NCI-H1930 (cell line): ENCODE data around the gene GARNL3.

ENCODE experiments used
- DNase-seq, 2 experiments: peaks; one replicate each; lab custom pipeline; 2025; lab: John Stamatoyannopoulos, UW

The GARNL3 gene

DNA sequence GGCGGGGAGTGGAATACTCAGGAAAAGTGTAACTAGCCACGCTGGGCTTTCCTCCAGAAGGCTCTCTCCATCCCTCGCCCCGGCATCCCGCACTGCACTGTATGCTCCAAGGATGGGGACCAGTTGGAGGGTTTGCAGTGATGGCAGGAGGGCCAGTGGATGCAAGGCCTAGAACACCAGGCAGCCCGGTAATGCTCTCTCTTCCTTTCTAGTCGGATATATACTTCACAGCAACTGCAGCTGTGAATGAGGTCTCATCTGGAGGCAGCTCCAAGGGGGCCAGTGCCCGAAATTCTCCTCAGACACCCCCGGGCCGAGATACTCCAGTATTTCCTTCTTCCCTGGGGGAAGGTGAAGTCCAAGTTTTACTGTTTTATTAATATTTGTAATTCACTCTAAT is 122.4 kb downstream of the GARNL3 start:
- no peak for DNase-seq

GRCh38 chr9:127388037-127388855 is 123.7 kb downstream of the GARNL3 start:
- no peak for DNase-seq

GRCh38 chr9:127388856-127389238 is 124.3 kb downstream of the GARNL3 start:
- no peak for DNase-seq

- DNase-seq, result no peak
These were observed 125.0 kb downstream of the GARNL3 start for GRCh38 chr9:127389381-127390247.

GRCh38 chr9:127390248-127390545 is 125.6 kb downstream of the GARNL3 start:
- DNase-seq, result no peak

DNA sequence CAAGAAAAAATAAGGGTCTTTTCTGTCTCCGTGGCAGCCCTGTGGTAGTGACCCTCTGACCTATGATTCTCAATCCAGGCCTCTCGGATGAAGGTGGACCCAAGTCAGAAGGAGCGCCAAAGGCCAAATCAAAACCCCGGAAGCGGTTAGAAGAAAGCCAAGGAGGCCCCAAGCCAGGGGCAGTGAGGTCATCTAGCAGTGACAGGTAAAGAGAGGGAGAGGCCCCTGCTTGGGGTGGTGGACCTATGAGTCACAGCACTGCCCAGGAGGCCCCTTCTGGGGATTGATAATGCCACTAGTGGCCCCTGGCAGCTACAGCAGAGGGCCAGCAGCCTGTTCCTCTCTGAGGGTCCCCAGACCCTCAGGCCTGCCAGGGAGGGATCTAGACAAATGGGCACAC is 126.0 kb downstream of the GARNL3 start:
- DNase-seq, result no peak

DNA sequence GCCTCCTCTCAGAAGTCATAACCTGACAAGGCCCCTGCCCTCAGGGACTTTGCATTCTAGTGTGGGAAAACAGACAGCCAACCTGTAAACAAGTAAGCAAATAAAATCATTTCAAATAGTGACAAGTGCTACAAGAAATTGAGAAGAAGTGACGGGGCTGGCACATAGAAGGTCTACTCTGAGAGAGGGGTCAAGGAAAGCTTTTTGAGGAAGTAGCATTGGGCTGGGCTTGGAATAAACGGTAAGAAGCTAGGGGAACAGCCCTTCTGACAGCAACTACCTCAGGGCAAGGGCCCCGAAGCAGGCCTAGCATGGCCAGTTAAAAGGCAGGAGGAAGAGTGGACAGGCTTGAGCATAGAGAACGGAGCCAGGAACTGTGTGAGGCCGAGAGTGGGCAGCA is 127.6 kb downstream of the GARNL3 start:
- no peak for DNase-seq

GRCh38 chr9:127392976-127393375 is 128.4 kb downstream of the GARNL3 start:
- DNase-seq, result no peak

GRCh38 chr9:127393645-127394044 is 129.1 kb downstream of the GARNL3 start:
- no peak for DNase-seq

GRCh38 chr9:127395497-127396252 is 131.1 kb downstream of the GARNL3 start:
- DNase-seq, result no peak

- DNase-seq, result no peak
These were observed 131.8 kb downstream of the GARNL3 start for GRCh38 chr9:127396253-127396807.

DNA sequence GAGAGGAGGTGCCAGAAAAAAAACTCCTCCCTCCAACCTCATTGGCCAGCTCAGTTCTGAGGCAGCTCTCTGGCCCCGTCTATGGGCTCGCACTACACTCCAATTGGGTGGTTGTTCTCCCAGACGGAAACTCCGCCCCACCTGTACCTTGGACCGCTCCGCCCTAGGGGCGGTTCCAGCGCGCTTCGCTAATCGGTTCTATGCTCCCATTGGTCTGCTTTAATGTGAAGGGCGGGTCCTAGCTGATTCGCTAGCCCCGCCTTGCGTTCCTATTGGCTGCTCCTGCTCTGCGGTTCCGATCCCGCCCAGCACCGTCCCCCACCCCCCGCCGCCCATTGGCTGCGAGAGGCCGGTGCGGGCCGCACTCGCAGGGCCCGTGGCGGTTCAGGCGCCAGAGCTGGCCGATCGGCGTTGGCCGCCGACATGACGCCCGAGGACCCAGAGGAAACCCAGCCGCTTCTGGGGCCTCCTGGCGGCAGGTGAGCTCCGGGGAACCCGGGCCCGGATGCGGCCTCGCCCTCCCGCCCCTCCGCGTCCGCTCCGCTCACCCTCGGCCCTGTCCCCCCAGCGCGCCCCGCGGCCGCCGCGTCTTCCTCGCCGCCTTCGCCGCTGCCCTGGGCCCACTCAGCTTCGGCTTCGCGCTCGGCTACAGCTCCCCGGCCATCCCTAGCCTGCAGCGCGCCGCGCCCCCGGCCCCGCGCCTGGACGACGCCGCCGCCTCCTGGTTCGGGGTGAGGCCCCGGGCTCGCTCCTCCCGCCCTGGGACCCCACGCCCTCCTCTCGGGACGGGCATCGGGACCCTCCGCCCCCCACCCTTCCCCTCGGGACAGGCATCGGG is 132.5 kb downstream of the GARNL3 start, which contains the start of gene SLC2A8:
SLC2A8 (plus strand) TSS at position 362 of the 838 bp plus-strand sequence; CDS start at position 424, 62 bp downstream.
- peak; percentile 96 to 98 for DNase-seq

DNA sequence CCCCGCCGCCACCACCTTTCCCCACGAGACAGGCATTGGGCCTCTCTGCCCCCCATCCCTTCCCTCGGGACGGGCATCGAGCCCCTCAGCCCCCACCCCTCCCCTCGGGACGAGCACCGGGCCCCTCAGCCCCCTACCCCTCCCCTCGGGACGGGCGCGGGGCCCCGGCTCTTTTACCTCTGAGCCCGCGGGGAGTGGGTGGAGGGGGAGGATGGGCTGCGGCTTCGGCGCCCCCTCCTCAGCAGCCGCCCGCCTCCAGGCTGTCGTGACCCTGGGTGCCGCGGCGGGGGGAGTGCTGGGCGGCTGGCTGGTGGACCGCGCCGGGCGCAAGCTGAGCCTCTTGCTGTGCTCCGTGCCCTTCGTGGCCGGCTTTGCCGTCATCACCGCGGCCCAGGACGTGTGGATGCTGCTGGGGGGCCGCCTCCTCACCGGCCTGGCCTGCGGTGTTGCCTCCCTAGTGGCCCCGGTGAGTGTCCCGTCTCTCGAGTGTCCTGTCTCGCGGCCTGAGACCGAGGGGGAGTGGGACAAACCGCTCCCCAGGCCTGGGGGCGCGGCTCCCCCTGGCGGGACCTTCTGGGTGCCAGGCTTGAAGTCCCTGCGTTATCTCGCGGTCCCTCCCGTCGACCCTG is 133.2 kb downstream of the GARNL3 start:
- DNase-seq, result peak; percentile 19 to 41

GRCh38 chr9:127398275-127398647 is 133.7 kb downstream of the GARNL3 start:
- DNase-seq, result no peak

DNA sequence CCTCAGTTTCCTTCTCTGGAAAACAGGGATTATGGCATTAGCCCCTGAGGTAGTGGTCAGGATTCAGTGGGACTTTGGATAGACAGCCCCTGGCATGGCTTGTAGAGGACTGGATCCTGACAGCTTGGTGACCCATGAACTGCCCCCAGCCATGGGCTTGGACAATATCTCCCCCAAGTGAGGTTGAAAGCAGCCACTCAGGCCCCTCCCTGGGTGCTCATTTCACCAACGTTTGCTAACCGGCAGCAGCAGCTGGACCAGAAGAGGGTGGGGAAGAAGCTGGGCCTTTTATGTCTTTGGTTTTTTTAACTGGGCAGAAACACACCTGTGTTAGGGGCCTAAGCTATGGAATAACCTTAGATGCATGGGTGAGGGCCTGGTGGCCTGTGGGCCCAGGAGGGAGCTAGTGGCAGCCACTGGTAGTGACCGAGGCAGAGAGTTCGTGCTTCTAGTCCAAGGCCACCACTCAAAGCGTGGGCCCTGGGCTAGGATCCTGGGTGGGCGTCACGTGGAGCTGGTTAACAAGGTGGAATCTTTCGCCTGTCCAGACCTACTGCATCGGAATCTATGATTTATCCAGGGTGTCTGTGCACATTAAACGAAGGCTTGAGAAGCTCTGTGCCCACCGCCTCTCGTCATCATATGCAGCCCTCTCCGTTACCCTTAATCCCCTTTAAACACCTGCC is 134.3 kb downstream of the GARNL3 start:
- DNase-seq, result no peak

DNA sequence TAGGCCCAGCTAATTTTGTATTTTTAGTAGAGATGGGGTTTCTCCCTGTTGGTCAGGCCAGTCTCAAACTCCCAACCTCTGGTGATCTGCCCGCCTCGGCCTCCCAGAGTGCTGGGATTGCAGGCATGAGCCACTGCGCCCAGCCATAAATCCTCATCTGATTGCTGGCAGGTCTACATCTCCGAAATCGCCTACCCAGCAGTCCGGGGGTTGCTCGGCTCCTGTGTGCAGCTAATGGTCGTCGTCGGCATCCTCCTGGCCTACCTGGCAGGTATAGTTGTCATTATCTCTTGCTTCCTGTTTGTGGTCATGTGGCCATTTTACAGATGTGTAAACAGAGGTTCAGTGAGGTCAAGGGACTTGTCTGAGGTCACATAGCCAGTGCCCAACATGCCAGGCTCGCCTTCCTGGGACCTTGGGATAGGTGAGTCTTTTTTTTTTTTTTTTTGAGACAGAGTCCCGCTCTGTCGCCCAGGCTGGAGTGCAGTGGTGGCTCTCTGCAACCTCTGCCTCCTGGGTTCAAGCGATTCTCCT is 135.2 kb downstream of the GARNL3 start:
- no peak for DNase-seq

- no peak for DNase-seq
These were observed 138.0 kb downstream of the GARNL3 start for GRCh38 chr9:127402401-127403090.

DNA sequence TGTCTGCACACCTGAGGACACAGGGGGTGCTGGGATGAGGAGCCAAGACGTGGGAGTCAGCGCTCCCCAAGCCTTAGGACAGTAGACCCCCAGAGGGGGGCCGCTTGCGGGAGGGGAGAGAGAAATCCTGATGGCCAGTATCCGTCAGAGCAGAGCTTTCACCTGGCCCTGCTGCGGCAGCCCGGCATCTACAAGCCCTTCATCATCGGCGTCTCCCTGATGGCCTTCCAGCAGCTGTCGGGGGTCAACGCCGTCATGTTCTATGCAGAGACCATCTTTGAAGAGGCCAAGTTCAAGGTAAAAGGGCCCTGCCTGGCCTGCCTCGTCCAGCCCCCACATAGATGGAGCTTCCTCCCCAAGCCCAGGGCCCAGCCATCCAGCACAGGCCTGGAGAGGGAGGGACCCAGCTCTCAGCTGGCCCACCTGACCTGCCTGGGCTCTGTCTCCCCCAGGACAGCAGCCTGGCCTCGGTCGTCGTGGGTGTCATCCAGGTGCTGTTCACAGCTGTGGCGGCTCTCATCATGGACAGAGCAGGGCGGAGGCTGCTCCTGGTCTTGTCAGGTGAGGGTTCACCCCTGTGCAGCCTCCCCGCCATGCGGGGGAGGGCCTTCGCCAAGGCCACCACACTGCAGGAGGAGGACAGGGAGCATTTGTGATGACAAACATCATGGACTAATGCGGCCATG is 139.1 kb downstream of the GARNL3 start:
- DNase-seq, result no peak

DNA sequence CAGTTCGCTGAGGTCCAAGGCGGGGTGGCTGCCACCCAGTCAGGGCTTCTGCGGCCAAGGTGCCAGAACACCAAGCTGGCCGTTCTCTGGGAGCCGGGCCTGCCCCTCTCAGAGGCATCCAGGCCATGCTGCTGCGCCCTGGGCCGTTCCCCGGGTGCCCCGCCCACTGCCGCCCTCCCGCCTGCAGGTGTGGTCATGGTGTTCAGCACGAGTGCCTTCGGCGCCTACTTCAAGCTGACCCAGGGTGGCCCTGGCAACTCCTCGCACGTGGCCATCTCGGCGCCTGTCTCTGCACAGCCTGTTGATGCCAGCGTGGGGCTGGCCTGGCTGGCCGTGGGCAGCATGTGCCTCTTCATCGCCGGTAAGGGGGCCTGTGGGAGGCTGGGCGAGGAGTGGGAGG is 140.1 kb downstream of the GARNL3 start:
- DNase-seq, result no peak
